SK-N-SH (cell line): ENCODE results near the gene ANKRD13B. TPM values are rescaled to one million over a fixed set of nuclear protein-coding genes. Genes with fewer than 3 reads are reported as not detected.

Experiments
- CTCF ChIA-PET: fragments of 300-600, 350-600 bp; formaldehyde crosslinking; extraction: SDS; loops from one replicate; lab custom pipeline; 2021; lab: Yijun Ruan, JAX
- POLR2A ChIA-PET: fragments of 350-600 bp; sonication (Branson Sonifier 250); formaldehyde crosslinking; extraction: SDS; loops from one replicate; lab custom pipeline; 2020; ENCODE audit warnings: antibody characterized with exemption, inconsistent platforms; lab: Yijun Ruan, JAX
- DNase-seq: peaks from one replicate; pipeline ENCODE4 v3.0.0; 2012
- H2AFZ ChIP-seq: fragments of 200-600 bp; sonication (generic); 2 replicates; pipeline ENCODE4 v1.8.1; 2016; ENCODE audit warnings: antibody characterized with exemption, mild to moderate bottlenecking, low read depth
- H3F3A ChIP-seq: fragments of 200-600 bp; sonication (generic); replicated peaks from 2 replicates; pipeline ENCODE3; 2016; ENCODE audit warnings: antibody characterized with exemption, mild to moderate bottlenecking; ENCODE audit not compliant: insufficient read depth
- H3K27ac ChIP-seq, 2 experiments: fragments of 200-500 bp in 1 of 2; fragments of 200-600 bp in 1 of 2; sonication (Bioruptor generic) in 1 of 2; sonication (generic), shearing (Covaris generic) in 1 of 2; 2 replicates each; pipeline versions ENCODE4 v1.5.1 to v1.6.1; 2014 to 2016; ENCODE audit warnings: low read depth in 2 of 2, inconsistent platforms in 1 of 2, low read length in 1 of 2, mild to moderate bottlenecking in 1 of 2, mixed read lengths in 1 of 2
- H3K27me3 ChIP-seq: fragments of 200-600 bp; sonication (generic), shearing (Covaris generic); 2 replicates; pipeline ENCODE4 v1.6.1; 2016; ENCODE audit warnings: mixed run types; ENCODE audit not compliant: insufficient read depth
- H3K36me3 ChIP-seq, 2 experiments: fragments of 200-500 bp in 1 of 2; fragments of 200-600 bp in 1 of 2; sonication (Bioruptor generic) in 1 of 2; sonication (generic) in 1 of 2; replicated peaks in 1 of 2; 2 replicates each; pipeline versions ENCODE3 to v1.5.1; 2014 to 2016; ENCODE audit warnings: low read length in 1 of 2, mild to moderate bottlenecking in 1 of 2; ENCODE audit not compliant: insufficient read depth in 2 of 2, control insufficient read depth in 1 of 2
- H3K4me1 ChIP-seq, 2 experiments: fragments of 200-500 bp in 1 of 2; fragments of 200-600 bp in 1 of 2; sonication (Bioruptor generic) in 1 of 2; sonication (generic), shearing (Covaris generic) in 1 of 2; 2 replicates each; pipeline versions ENCODE4 v1.5.1 to v1.6.1; 2014 to 2016; ENCODE audit warnings: low read depth in 1 of 2, low read length in 1 of 2, mixed run types in 1 of 2; ENCODE audit not compliant: insufficient read depth in 2 of 2, control insufficient read depth in 1 of 2
- H3K4me2 ChIP-seq: fragments of 200-600 bp; sonication (generic), shearing (Covaris generic); 2 replicates; pipeline ENCODE4 v1.6.1; 2017; ENCODE audit warnings: mixed run types
- H3K4me3 ChIP-seq, 2 experiments: fragments of 200-500 bp in 1 of 2; fragments of 200-600 bp in 1 of 2; sonication (Bioruptor generic) in 1 of 2; sonication (generic), shearing (Covaris generic) in 1 of 2; 2 replicates each; pipeline versions ENCODE4 v1.5.1 to v1.8.1; 2014 to 2016; ENCODE audit warnings: low read depth in 2 of 2, inconsistent platforms in 1 of 2, low read length in 1 of 2, mild to moderate bottlenecking in 1 of 2, mixed read lengths in 1 of 2, moderate library complexity in 1 of 2
- H3K79me2 ChIP-seq: fragments of 200-600 bp; sonication (generic); 2 replicates; pipeline ENCODE4 v1.8.1; 2017; ENCODE audit warnings: mild to moderate bottlenecking; ENCODE audit not compliant: insufficient read depth
- H3K9ac ChIP-seq: fragments of 200-600 bp; sonication (generic); 2 replicates; pipeline ENCODE4 v1.6.1; 2017; ENCODE audit warnings: mixed run types
- H3K9me2 ChIP-seq: fragments of 200-600 bp; sonication (generic); 2 replicates; pipeline ENCODE4 v1.6.1; 2017; ENCODE audit warnings: mixed run types
- H3K9me3 ChIP-seq: fragments of 200-600 bp; sonication (generic); 2 replicates; pipeline ENCODE4 v1.6.1; 2017; ENCODE audit warnings: mixed run types, mild to moderate bottlenecking, moderate library complexity
- H4K20me1 ChIP-seq: fragments of 200-600 bp; sonication (generic); 2 replicates; pipeline ENCODE4 v1.6.1; 2017; ENCODE audit warnings: mild to moderate bottlenecking, mixed run types; ENCODE audit not compliant: insufficient read depth
- CHD2 ChIP-seq: fragments of 150-350 bp; IDR thresholded peaks from 2 replicates; pipeline ENCODE4 v1.6.1; 2018; ENCODE audit warnings: low read length; ENCODE audit not compliant: partially characterized antibody
- JUND ChIP-seq: IDR thresholded peaks from 2 replicates; pipeline ENCODE4 v1.4.0; 2012
- RAD21 ChIP-seq: IDR thresholded peaks from 2 replicates; pipeline ENCODE4 v1.6.1; 2012; ENCODE audit warnings: mild to moderate bottlenecking, low read length
- SMC3 ChIP-seq: IDR thresholded peaks from 2 replicates; pipeline ENCODE4 v1.6.1; 2012; ENCODE audit warnings: low read depth, low read length, improper control_type of control experiment
- WGBS: methylation state at CpG from one replicate; pipeline ENCODE4 v1.1.6; 2017; ENCODE audit warnings: low lambda C conversion rate; 5-methylcytosine and 5-hydroxymethylcytosine counted together
- polyA plus RNA-seq, 3 experiments: library from polyadenylated mRNA; depleted of rRNA; stranded (reverse); fragments of >200 nt; gene quantifications; 2 replicates each; pipeline ENCODE4 v1.2.3, GENCODE V29; 2012
- TF ChIP-seq, protein P1 (sequence below): fragments of 200-600 bp; sonication (generic); IDR thresholded peaks from 2 replicates; pipeline ENCODE4 v1.6.1; 2017; ENCODE audit warnings: antibody characterized with exemption, mild to moderate bottlenecking, moderate library complexity

ANKRD13B gene
- polyA plus RNA-seq, 1 of the 3 experiments (the other 2 are of a cell fraction) = 16.1 TPM

DNA sequence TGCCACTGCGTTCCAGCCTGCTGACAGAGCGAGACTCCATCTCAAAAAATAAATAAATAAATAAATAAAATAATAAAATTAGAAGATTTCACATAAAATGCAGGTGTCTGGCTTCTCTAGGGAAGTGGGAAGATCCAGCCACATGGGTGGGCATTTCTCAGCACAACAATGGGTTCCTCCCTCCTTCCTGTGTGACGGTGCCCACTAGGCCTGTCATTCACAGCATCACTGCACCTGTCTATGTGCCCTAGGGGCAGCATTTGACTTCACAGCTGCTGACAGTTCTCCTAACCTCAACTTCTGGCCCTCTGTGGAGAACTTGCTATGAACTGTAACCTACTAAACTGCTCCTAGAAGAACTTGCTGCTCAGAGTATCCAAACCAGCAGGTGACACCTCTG, 29.1 kb upstream of the ANKRD13B start:
- DNase-seq = no peak
- CTCF ChIA-PET = interaction anchor here (0.8 to 11.6 kb wide), 5 partner anchors 9 to 530 kb away, joined by 3 to 144 read pairs (median 4); no protein-coding TSS in a partner anchor
- peaks cover 4% of the 10 kb centered on the region in 2 experiments for H3K36me3 ChIP-seq
- no peak overlapping the region for H3K9ac ChIP-seq
- TF ChIP-seq JUND = no peak
- TF ChIP-seq, all 33 proteins: peak for 0
- peaks cover 3% of the 10 kb centered on the region; the same call in 1 of the 2 replicates for H3K79me2 ChIP-seq
- peaks cover 7% of the 10 kb centered on the region for H3F3A ChIP-seq
- no peaks in the 10 kb centered on the region for H3K9me3 ChIP-seq
- no peak overlapping the region for H3K27ac ChIP-seq
- no peak overlapping the region for H3K4me2 ChIP-seq
- H3K4me1 ChIP-seq = peaks cover 0 to 8% of the 10 kb centered on the region in 2 experiments; a peak in 1 of 4 replicates
- H3K27me3 ChIP-seq = no peaks in the 10 kb centered on the region
- POLR2A ChIA-PET = no interaction called here
- H4K20me1 ChIP-seq = no peaks in the 10 kb centered on the region
- no peak overlapping the region for H3K4me3 ChIP-seq
- H3K9me2 ChIP-seq = no peaks in the 10 kb centered on the region
- 97% methylated on average over 3 of the region's 3 CpGs for WGBS
- H2AFZ ChIP-seq = no peak overlapping the region

DNA sequence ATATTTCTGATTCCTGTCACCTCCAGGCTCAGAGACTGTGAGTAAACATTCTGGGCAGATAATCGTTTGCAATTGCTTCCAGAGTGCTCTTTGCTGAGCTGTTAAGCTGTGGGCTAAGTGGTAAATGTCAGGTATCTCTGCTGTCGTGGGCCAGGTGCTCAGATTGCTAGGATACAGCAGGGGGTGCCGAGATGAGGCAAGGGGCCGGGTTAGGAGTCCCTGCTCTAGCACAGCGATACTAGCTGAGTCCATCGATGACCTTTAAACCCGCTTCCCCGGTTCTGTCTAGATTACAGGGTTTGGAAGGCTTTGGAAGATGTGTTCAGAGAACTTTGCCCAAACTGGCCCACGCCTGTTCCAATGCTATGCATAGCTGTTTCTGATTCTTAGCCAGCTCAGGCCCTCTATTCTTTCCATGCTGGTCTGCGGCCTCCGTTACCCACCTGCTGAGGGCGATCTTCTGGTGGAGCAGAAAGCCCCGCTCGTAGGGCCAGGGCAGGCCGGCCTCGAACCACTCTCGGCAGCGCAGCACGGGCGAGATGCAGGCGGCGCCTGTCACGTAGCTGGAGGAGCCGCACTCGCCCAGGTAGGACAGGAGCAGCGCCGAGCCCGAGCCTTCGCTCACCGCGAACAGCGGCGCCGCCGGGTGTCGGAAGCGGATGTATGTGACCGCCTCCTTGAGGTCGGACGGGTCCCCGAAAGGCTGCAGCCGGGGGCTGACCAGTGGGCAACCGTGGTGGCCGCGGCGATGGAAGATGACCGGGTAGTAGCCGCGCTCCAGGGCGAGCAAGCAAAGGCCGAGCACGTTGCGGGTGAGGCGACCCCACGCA, 27.1 kb upstream of the ANKRD13B start:
- Histone ChIP-seq H3K27me3 (no peaks in the 10 kb centered on the region), H3K9me3 (no peaks in the 10 kb centered on the region), H3K79me2 (peaks cover 10% of the 10 kb centered on the region; the same call in 1 of the 2 replicates), H3F3A (peaks cover 7% of the 10 kb centered on the region), H4K20me1 (no peaks in the 10 kb centered on the region), H3K4me1 (peaks cover 8 to 14% of the 10 kb centered on the region in 2 experiments; a peak in 1 of 4 replicates), H3K9me2 (no peaks in the 10 kb centered on the region), H3K4me3 (peak overlapping the region; percentile 64 to 76), H3K36me3 (peaks cover 4% of the 10 kb centered on the region in 2 experiments), H3K27ac (no peak overlapping the region), H3K4me2 (peak overlapping the region; percentile 92), H3K9ac (0 out of 2 replicates have a peak overlapping the region, but pooled peaks have one; percentile 48), H2AFZ (peak overlapping the region; percentile 63; the same call in 1 of the 2 replicates)
- peak; percentile 64 for DNase-seq
- CTCF ChIA-PET = interaction anchor here (0.7 to 11.6 kb wide), 8 partner anchors 9 to 234 kb away, joined by 3 to 166 read pairs (median 6); partner anchors contain the start of gene GIT1
- TF ChIP-seq, protein P1, sequence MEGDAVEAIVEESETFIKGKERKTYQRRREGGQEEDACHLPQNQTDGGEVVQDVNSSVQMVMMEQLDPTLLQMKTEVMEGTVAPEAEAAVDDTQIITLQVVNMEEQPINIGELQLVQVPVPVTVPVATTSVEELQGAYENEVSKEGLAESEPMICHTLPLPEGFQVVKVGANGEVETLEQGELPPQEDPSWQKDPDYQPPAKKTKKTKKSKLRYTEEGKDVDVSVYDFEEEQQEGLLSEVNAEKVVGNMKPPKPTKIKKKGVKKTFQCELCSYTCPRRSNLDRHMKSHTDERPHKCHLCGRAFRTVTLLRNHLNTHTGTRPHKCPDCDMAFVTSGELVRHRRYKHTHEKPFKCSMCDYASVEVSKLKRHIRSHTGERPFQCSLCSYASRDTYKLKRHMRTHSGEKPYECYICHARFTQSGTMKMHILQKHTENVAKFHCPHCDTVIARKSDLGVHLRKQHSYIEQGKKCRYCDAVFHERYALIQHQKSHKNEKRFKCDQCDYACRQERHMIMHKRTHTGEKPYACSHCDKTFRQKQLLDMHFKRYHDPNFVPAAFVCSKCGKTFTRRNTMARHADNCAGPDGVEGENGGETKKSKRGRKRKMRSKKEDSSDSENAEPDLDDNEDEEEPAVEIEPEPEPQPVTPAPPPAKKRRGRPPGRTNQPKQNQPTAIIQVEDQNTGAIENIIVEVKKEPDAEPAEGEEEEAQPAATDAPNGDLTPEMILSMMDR = peak; percentile 19; the same call in 1 of the 2 replicates
- TF ChIP-seq RAD21 (no peak), SMC3 (no peak), CHD2 (no peak)
- POLR2A ChIA-PET = no interaction called here
- 57% methylated on average over 13 of the region's 55 CpGs for WGBS
